GM12878 (cell line): ENCODE measurements around the gene RPUSD2. TPM values are rescaled to one million over a fixed set of nuclear protein-coding genes. Genes with fewer than 3 reads are reported as not detected.
"Not testable (repeated sequence)": the region's sequence is repeated elsewhere in the genome, so short reads cannot be mapped to it uniquely, and the experiment has no call there.

Source experiments
- ATAC-seq: fragments of 200-7000 bp; cut with Tn5 transposase; 3 replicates; pipeline ENCODE4 v1.9.1; 2020; ENCODE audit warnings: mild to moderate bottlenecking, moderate library complexity
- BruUV-seq: library from RNA; stranded (reverse); fragments of 400-500 nt; replicated peaks from 2 replicates; lab custom pipeline; 2021; lab: Mats Ljungman, UMichigan
- CTCF ChIA-PET: fragments of 300-600 bp; sonication (Branson Sonifier 250); formaldehyde crosslinking; extraction: SDS; loops from one replicate; lab custom pipeline; 2021; ENCODE audit warnings: inconsistent platforms; lab: Yijun Ruan, JAX
- POLR2A ChIA-PET: fragments of 350-600 bp; formaldehyde crosslinking; extraction: SDS; loops from one replicate; lab custom pipeline; 2021; ENCODE audit warnings: inconsistent platforms; lab: Charles Lee
- RAD21 ChIA-PET: fragments of 300-600 bp; sonication (Branson Sonifier 250); formaldehyde crosslinking; loops from one replicate; lab custom pipeline; 2023; ENCODE audit warnings: antibody characterized with exemption; ENCODE audit not compliant: unreplicated experiment; lab: Charles Lee
- SMC1A ChIA-PET: fragments of 300-600 bp; sonication (Branson Sonifier 250); formaldehyde crosslinking; loops from one replicate; lab custom pipeline; 2023; ENCODE audit not compliant: unreplicated experiment, uncharacterized antibody; lab: Charles Lee
- DNase-seq: peaks from one replicate; pipeline ENCODE4 v3.0.0-alpha.2; 2011; ENCODE audit warnings: low read depth, low spot score
- FAIRE-seq: peaks from 3 replicates; lab custom pipeline; 2011; peaks lifted over from hg19 to GRCh38; lab: Jason Lieb, UNC
- H2AFZ ChIP-seq: 2 replicates; pipeline ENCODE4 v1.6.0; 2011; ENCODE audit warnings: low read depth, low read length, control low read depth; ENCODE audit not compliant: control insufficient read depth
- H3K27ac ChIP-seq: 2 replicates; pipeline ENCODE4 v1.5.1; 2011; ENCODE audit warnings: control low read depth; ENCODE audit not compliant: control insufficient read depth, insufficient read depth
- H3K27me3 ChIP-seq, 2 experiments: replicated peaks in 1 of 2; 2 replicates each; pipeline versions ENCODE4 v1.6.0 to v1.6.1; 2011; ENCODE audit warnings: low read length in 1 of 2; ENCODE audit not compliant: control insufficient read depth in 2 of 2, insufficient read depth in 2 of 2
- H3K36me3 ChIP-seq, 2 experiments: 2 replicates each; pipeline ENCODE4 v1.5.1; 2011; ENCODE audit warnings: low read length in 1 of 2; ENCODE audit not compliant: control insufficient read depth in 2 of 2, insufficient read depth in 2 of 2
- H3K4me1 ChIP-seq: 2 replicates; pipeline ENCODE4 v1.6.1; 2011; ENCODE audit warnings: mild to moderate bottlenecking, low read length, moderate library complexity, mixed read lengths; ENCODE audit not compliant: control insufficient read depth, insufficient read depth
- H3K4me2 ChIP-seq: 2 replicates; pipeline ENCODE4 v1.6.0; 2011; ENCODE audit warnings: control low read depth; ENCODE audit not compliant: control insufficient read depth, insufficient read depth
- H3K4me3 ChIP-seq: fragments of 200-600 bp; sonication (generic); 2 replicates; pipeline ENCODE4 v1.5.1; 2016
- H3K79me2 ChIP-seq: 2 replicates; pipeline ENCODE4 v1.6.0; 2011; ENCODE audit warnings: low read length; ENCODE audit not compliant: control insufficient read depth, insufficient read depth
- H3K9ac ChIP-seq: 2 replicates; pipeline ENCODE4 v1.8.0; 2011; ENCODE audit warnings: low read length, control low read depth, mixed read lengths; ENCODE audit not compliant: control insufficient read depth, insufficient read depth
- H3K9me3 ChIP-seq: replicated peaks from 3 replicates; pipeline ENCODE4 v1.5.1; 2011; ENCODE audit warnings: mild to moderate bottlenecking, low read length; ENCODE audit not compliant: control insufficient read depth, insufficient read depth
- H4K20me1 ChIP-seq: 2 replicates; pipeline ENCODE4 v1.6.0; 2011; ENCODE audit not compliant: control insufficient read depth, insufficient read depth
- ATF7 ChIP-seq: fragments of 450-650 bp; IDR thresholded peaks from 2 replicates; pipeline ENCODE4 v1.6.1; 2016; ENCODE audit warnings: low read depth, mild to moderate bottlenecking
- BACH1 ChIP-seq: fragments of 450-650 bp; IDR thresholded peaks from 2 replicates; pipeline ENCODE4 v1.6.1; 2017; ENCODE audit warnings: mild to moderate bottlenecking, borderline replicate concordance
- ETV6 ChIP-seq, 2 experiments: fragments of 450-650 bp in 1 of 2; IDR thresholded peaks in 1 of 2; conservative IDR thresholded peaks in 1 of 2; 2 replicates each; pipeline ENCODE4 v1.6.1; 2014; ENCODE audit warnings: antibody characterized with exemption in 1 of 2, borderline replicate concordance in 1 of 2, low read depth in 1 of 2, mild to moderate bottlenecking in 1 of 2, moderate library complexity in 1 of 2
- EZH2 ChIP-seq: IDR thresholded peaks from 2 replicates; pipeline ENCODE4 v1.6.1; 2012; ENCODE audit warnings: low read depth, mild to moderate bottlenecking, control low read depth, inconsistent platforms, low read length, borderline replicate concordance; ENCODE audit not compliant: control insufficient read depth
- HDAC6 ChIP-seq: fragments of 200-600 bp; sonication (generic); IDR thresholded peaks from one replicate; pipeline ENCODE4 v1.8.0; 2017; ENCODE audit warnings: antibody characterized with exemption; ENCODE audit not compliant: unreplicated experiment
- IKZF1 ChIP-seq: fragments of 450-650 bp; conservative IDR thresholded peaks from 2 replicates; pipeline ENCODE4 v1.6.1; 2017; ENCODE audit warnings: antibody characterized with exemption, mild to moderate bottlenecking
- KDM1A ChIP-seq: fragments of 200-600 bp; sonication (generic); IDR thresholded peaks from 2 replicates; pipeline ENCODE4 v1.6.1; 2016; ENCODE audit warnings: borderline replicate concordance
- MEF2A ChIP-seq: IDR thresholded peaks from 2 replicates; pipeline ENCODE4 v1.6.1; 2011; ENCODE audit warnings: low read depth, mild to moderate bottlenecking, low read length, moderate library complexity; ENCODE audit not compliant: insufficient read depth
- MYC ChIP-seq: IDR thresholded peaks from 2 replicates; pipeline ENCODE4 v1.6.1; 2011; ENCODE audit warnings: mild to moderate bottlenecking, low read length, moderate library complexity, inconsistent platforms; ENCODE audit not compliant: insufficient read depth, insufficient replicate concordance, insufficient read length, severe bottlenecking
- NR2C1 ChIP-seq: fragments of 450-650 bp; IDR thresholded peaks from 2 replicates; pipeline ENCODE4 v1.6.1; 2017; ENCODE audit warnings: antibody characterized with exemption, mild to moderate bottlenecking, moderate library complexity
- USF1 ChIP-seq: IDR thresholded peaks from 2 replicates; pipeline ENCODE4 v1.6.1; 2011; ENCODE audit warnings: borderline replicate concordance, low read depth, mild to moderate bottlenecking, moderate library complexity, mixed read lengths, low read length; ENCODE audit not compliant: insufficient read depth; ENCODE audit errors: extremely low read length
- WGBS: methylation state at CpG from one replicate; pipeline ENCODE4 v1.1.6; 2016; ENCODE audit warnings: low lambda C conversion rate; ENCODE audit not compliant: insufficient replicate concordance, insufficient coverage; ENCODE audit errors: missing lambda C conversion rate; 5-methylcytosine and 5-hydroxymethylcytosine counted together
- in situ Hi-C: fragments of 300-500 bp; cut with MboI; formaldehyde crosslinking; loops from 9 replicates; pipeline ENCODE4 v1.14.3; 2018; ENCODE audit warnings: mixed read lengths
- intact Hi-C: fragments of 100-400 bp; cut with micrococcal nuclease; formaldehyde crosslinking; loops from one replicate; pipeline ENCODE4 v1.14.2; 2022; ENCODE audit not compliant: unreplicated experiment
- polyA plus RNA-seq, 11 experiments: library from polyadenylated mRNA; depleted of rRNA in 4 of 11; unstranded in 6 of 11; stranded (reverse) in 5 of 11; fragments of >200 nt; fragmentation: Nextera tagmentation in 4 of 11; fragmentation: Illumina TruSeq in 1 of 11; extraction: Ambion mirVana in 4 of 11; extraction: Trizol in 1 of 11; gene quantifications; 1 replicate in 1 of 11; 2 replicates in 10 of 11; pipeline versions ENCODE4 v1.2.1 to v1.2.3, GENCODE V29; 2011 to 2016; ENCODE audit warnings: inconsistent platforms in 2 of 11, missing spikeins in 2 of 11, low read depth in 1 of 11
- total RNA-seq, 4 experiments: library from RNA; depleted of rRNA in 3 of 4; stranded (reverse); fragments of >200 nt in 3 of 4; fragmentation: Illumina TruSeq in 1 of 4; extraction: Trizol in 1 of 4; gene quantifications; 2 replicates each; pipeline versions ENCODE4 v1.2.1 to v1.2.3, GENCODE V29; 2013 to 2021
- TF ChIP-seq, protein P1 (sequence below): fragments of 450-650 bp; IDR thresholded peaks from 2 replicates; pipeline ENCODE4 v1.6.1; 2017; ENCODE audit warnings: mild to moderate bottlenecking, moderate library complexity

RPUSD2 gene
- total and polyA plus RNA-seq, 10 of the 15 experiments (the other 5 are each of a cell fraction or from before 2014, with no cell fraction given), result 4.0 to 33.3 (median 18.5) TPM

DNA sequence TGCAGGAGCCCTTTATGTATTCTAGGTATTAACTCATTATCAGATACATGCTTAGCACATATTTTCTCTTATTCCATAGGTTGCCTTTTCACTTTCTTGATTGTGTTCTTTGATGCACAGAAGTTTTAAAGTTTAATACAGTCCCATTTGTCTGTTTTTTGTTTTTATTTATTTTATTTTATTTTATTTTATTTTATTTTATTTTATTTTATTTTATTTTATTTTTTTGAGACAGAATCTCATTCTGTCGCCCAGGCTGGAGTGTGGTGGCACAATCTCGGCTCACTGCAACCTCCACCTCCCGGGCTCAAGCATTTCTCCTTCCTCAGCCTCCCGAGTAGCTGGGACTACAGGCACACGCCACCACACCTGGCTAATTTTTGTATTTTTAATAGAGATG is 7.8 kb downstream of the RPUSD2 start:
- in situ Hi-C loops, H3K9ac ChIP-seq, BruUV-seq, H3K4me2 ChIP-seq, RAD21 ChIA-PET, CTCF ChIA-PET, H3K9me3 ChIP-seq, H3K79me2 ChIP-seq, H3K4me3 ChIP-seq, H2AFZ ChIP-seq, H3K27ac ChIP-seq, DNase-seq, H4K20me1 ChIP-seq, ATAC-seq, H3K4me1 ChIP-seq, FAIRE-seq, intact Hi-C loops, H3K36me3 ChIP-seq, H3K27me3 ChIP-seq: not testable (repeated sequence)
- ChIA-PET SMC1A (interaction anchor here (0.6 kb wide), 1 partner anchor 302 kb away, joined by 3 read pairs; no protein-coding TSS in a partner anchor), POLR2A (interaction anchor here (0.9 to 1.1 kb wide), 2 partner anchors 11 to 16 kb away, joined by 3 to 4 read pairs; no protein-coding TSS in a partner anchor)
- WGBS, result 100% methylated on average over 5 of the region's 5 CpGs

- Histone ChIP-seq H4K20me1 (no peaks in the 10 kb centered on the region), H3K4me2 (no peak overlapping the region), H3K27me3 (no peaks in the 10 kb centered on the region), H3K9ac (no peak overlapping the region), H3K4me3 (no peak overlapping the region), H3K27ac (no peak overlapping the region), H3K36me3 (peaks cover 0 to 2% of the 10 kb centered on the region in 2 experiments; a peak in 1 of 4 replicates), H3K4me1 (no peaks in the 10 kb centered on the region), H2AFZ (no peak overlapping the region), H3K79me2 (no peaks in the 10 kb centered on the region), H3K9me3 (no peaks in the 10 kb centered on the region; the same call in 2 of the 3 replicates)
- no TSS peak for BruUV-seq
- POLR2A ChIA-PET, result no interaction called here
- CTCF ChIA-PET, result interaction anchor here (1.1 to 3.4 kb wide), 2 partner anchors 10 to 11 kb away, joined by 3 to 14 read pairs; no protein-coding TSS in a partner anchor
- no peak for DNase-seq
- in situ Hi-C loops (no loop called here), intact Hi-C loops (no loop called here)
- no peak for FAIRE-seq
- WGBS, result 24% methylated on average over 4 of the region's 4 CpGs
- RAD21 ChIA-PET, result no interaction called here
- ATAC-seq, result no peak
- SMC1A ChIA-PET, result no interaction called here
- TF ChIP-seq KDM1A (no peak), ATF7 (no peak), BACH1 (no peak), ETV6 (conservative IDR thresholded peaks at IDR 0.05 in 1 of 2, IDR thresholded peaks at IDR 0.05 in 1 of 2; ENCODE audit: borderline replicate concordance in 1 of 2, low read depth in 1 of 2) (no peak), MEF2A (no peak), HDAC6 (no peak), MYC (no peak), IKZF1 (no peak), NR2C1 (no peak), USF1 (no peak), EZH2 (no peak)
- TF ChIP-seq, protein P1, sequence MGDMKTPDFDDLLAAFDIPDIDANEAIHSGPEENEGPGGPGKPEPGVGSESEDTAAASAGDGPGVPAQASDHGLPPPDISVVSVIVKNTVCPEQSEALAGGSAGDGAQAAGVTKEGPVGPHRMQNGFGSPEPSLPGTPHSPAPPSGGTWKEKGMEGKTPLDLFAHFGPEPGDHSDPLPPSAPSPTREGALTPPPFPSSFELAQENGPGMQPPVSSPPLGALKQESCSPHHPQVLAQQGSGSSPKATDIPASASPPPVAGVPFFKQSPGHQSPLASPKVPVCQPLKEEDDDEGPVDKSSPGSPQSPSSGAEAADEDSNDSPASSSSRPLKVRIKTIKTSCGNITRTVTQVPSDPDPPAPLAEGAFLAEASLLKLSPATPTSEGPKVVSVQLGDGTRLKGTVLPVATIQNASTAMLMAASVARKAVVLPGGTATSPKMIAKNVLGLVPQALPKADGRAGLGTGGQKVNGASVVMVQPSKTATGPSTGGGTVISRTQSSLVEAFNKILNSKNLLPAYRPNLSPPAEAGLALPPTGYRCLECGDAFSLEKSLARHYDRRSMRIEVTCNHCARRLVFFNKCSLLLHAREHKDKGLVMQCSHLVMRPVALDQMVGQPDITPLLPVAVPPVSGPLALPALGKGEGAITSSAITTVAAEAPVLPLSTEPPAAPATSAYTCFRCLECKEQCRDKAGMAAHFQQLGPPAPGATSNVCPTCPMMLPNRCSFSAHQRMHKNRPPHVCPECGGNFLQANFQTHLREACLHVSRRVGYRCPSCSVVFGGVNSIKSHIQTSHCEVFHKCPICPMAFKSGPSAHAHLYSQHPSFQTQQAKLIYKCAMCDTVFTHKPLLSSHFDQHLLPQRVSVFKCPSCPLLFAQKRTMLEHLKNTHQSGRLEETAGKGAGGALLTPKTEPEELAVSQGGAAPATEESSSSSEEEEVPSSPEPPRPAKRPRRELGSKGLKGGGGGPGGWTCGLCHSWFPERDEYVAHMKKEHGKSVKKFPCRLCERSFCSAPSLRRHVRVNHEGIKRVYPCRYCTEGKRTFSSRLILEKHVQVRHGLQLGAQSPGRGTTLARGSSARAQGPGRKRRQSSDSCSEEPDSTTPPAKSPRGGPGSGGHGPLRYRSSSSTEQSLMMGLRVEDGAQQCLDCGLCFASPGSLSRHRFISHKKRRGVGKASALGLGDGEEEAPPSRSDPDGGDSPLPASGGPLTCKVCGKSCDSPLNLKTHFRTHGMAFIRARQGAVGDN, result no peak
Observed at GRCh38 chr15:40578892-40579291, 9.8 kb downstream of the RPUSD2 start.
